Choroid plexus epithelial cell (primary cell): Measurements from ENCODE around the gene RSRC1.
"Not testable (repeated sequence)": the region's sequence is repeated elsewhere in the genome, so short reads cannot be mapped to it uniquely, and the experiment has no call there.

ENCODE experiments used
- DNase-seq: peaks from one replicate; pipeline ENCODE4 v3.0.0-alpha.2; 2010; ENCODE audit warnings: low read depth
- H3K4me3 ChIP-seq: 2 replicates; pipeline ENCODE4 v1.5.1; 2011; ENCODE audit warnings: low read depth, mild to moderate bottlenecking, control low read depth, low read length, moderate library complexity
- TF ChIP-seq, protein P1 (sequence below): conservative IDR thresholded peaks from 2 replicates; pipeline ENCODE4 v1.5.1; 2011; ENCODE audit warnings: low read depth, mild to moderate bottlenecking, control low read depth, inconsistent platforms, low read length, moderate library complexity

The RSRC1 gene

DNA sequence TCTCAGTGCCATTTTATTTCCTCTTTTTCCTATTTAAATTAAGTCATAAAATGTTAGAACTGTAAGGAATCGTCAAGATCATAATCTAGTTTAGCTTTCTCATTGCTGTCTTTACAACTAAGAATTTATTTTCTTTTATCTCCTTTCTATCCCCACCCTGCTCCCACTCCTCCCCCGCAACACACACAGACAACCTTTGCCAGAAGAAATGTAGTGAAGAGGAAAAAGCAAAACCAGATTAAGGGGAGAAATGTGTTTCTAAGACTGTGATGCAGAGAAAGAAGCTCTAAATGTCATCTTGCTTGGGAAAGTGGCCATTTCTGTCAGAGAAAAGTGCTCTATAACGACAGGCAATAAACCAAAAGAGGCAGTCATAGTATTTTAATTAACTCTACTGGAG, 382.8 kb downstream of the RSRC1 start:
- H3K4me3 ChIP-seq: no peak overlapping the region
- no peak for DNase-seq
- TF ChIP-seq, protein P1, sequence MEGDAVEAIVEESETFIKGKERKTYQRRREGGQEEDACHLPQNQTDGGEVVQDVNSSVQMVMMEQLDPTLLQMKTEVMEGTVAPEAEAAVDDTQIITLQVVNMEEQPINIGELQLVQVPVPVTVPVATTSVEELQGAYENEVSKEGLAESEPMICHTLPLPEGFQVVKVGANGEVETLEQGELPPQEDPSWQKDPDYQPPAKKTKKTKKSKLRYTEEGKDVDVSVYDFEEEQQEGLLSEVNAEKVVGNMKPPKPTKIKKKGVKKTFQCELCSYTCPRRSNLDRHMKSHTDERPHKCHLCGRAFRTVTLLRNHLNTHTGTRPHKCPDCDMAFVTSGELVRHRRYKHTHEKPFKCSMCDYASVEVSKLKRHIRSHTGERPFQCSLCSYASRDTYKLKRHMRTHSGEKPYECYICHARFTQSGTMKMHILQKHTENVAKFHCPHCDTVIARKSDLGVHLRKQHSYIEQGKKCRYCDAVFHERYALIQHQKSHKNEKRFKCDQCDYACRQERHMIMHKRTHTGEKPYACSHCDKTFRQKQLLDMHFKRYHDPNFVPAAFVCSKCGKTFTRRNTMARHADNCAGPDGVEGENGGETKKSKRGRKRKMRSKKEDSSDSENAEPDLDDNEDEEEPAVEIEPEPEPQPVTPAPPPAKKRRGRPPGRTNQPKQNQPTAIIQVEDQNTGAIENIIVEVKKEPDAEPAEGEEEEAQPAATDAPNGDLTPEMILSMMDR: no peak

GRCh38 chr3:158493931-158494330, 384.0 kb downstream of the RSRC1 start:
- TF ChIP-seq, protein P1: no peak
- DNase-seq: no peak

GRCh38 chr3:158494673-158495072, 384.8 kb downstream of the RSRC1 start:
- no peak overlapping the region for H3K4me3 ChIP-seq
- no peak for DNase-seq
- TF ChIP-seq, protein P1: no peak

More at GRCh38 chr3:158493931-158494330, 384.0 kb downstream of the RSRC1 start:
- no peak overlapping the region for H3K4me3 ChIP-seq

- not testable (repeated sequence) for H3K4me3 ChIP-seq, DNase-seq
Measured at GRCh38 chr3:158495398-158495902, 385.6 kb downstream of the RSRC1 start.

DNA sequence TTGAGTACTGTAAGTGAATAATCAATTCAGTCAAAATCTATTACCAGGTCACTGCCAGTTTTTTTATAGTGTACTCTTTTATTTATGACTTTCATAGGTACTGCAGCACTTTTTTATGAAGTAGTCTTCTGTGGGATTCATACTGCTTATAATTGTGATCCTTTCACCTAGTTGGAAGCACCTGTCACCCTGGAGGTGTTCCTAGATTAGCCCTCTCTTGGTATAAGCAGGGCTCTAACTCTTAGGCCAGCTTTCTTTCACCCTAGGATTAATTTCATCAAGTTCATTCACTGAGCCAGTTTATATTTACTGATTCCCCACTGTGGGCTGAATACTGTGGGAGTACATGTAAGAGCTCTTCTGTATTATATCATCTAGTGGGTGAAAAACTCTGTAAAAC, 395.2 kb downstream of the RSRC1 start:
- DNase-seq: no peak
- TF ChIP-seq, protein P1: no peak
- H3K4me3 ChIP-seq: no peak overlapping the region

DNA sequence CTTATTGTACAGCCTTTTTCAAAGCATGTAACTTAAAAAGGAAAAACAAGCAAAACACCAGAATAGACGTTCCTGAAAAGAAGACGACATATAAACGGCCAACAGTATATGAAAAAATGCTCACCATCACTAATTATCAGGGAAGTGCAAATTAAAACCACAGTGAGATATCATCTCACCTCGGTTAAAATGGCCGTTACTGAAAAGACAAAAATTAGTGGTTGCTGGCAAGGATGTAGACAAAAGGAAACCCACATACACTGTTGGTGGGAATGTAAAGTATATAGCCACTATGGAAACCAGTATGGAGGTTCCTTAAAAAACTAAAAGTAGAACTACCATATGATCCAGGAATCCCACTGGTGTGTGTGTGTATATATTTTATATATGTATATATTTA, 396.6 kb downstream of the RSRC1 start:
- no peak for DNase-seq
- TF ChIP-seq, protein P1: no peak
- H3K4me3 ChIP-seq: no peak overlapping the region

- DNase-seq: peak; percentile 66
- TF ChIP-seq, protein P1: no peak
- no peak overlapping the region for H3K4me3 ChIP-seq
Measured at GRCh38 chr3:158508481-158508880, 398.6 kb downstream of the RSRC1 start.
